ENCODE measurements around the gene PASK. TPM values are rescaled to one million over a fixed set of nuclear protein-coding genes. Genes with fewer than 3 reads are reported as not detected.

Gene PASK
- total RNA-seq, 4 donors from 2014 or later, result 4.1 to 8.1 (median 5.9) TPM

DNA sequence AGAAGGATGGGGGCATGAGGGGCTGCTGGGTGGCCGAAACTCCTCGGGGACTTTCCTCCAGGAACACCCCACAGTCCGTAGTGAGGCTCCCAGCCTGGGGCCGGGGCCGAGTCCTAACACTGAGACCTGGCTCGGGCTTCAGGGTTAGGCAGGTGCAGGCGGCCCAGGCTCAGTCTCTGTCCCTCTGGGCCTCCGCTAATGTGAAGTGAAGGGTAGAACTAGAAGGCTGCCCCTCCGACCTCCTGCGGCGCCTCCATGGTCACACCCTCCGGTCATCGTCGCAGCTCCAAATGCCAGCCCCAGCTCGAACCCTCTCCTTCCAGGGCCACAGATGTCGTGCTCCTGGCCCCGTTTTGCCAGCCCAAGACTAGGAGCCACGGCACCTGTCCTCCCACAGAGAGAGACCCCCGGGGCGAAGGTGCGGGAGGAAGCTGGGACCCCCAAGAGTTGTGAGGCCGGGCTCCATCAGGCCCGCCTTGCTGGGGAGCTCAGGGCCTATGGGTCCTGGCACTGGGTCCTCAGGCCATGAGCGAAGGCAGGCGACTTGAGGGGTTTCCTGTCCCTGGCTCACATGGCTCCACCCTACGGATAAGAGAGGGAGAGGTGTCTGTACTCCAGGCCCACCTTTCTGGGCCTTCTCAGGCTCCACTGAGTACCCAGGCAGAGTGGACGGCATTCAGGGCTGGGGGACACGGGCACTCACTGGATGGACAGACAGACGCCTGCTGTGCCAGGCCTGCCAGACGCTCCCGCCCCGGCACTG, 40.0 kb upstream of the PASK start:
- WGBS, 2 donors, result 87 to 92% methylated on average over 19 to 32 of the region's 32 CpGs
- no peak for DNase-seq (ENCODE audit: low spot score in 2 of 2)
- TF ChIP-seq, protein P1, sequence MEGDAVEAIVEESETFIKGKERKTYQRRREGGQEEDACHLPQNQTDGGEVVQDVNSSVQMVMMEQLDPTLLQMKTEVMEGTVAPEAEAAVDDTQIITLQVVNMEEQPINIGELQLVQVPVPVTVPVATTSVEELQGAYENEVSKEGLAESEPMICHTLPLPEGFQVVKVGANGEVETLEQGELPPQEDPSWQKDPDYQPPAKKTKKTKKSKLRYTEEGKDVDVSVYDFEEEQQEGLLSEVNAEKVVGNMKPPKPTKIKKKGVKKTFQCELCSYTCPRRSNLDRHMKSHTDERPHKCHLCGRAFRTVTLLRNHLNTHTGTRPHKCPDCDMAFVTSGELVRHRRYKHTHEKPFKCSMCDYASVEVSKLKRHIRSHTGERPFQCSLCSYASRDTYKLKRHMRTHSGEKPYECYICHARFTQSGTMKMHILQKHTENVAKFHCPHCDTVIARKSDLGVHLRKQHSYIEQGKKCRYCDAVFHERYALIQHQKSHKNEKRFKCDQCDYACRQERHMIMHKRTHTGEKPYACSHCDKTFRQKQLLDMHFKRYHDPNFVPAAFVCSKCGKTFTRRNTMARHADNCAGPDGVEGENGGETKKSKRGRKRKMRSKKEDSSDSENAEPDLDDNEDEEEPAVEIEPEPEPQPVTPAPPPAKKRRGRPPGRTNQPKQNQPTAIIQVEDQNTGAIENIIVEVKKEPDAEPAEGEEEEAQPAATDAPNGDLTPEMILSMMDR (IDR thresholded peaks at IDR 0.05), result no peak
- no peak for TF ChIP-seq EP300 (IDR thresholded peaks at IDR 0.05)
- no peak for TF ChIP-seq POLR2A (IDR thresholded peaks at IDR 0.05)
- H3K27ac ChIP-seq, result no peak overlapping the region
- H3K27me3 ChIP-seq, result no peaks in the 10 kb centered on the region
- no peak overlapping the region for H3K4me3 ChIP-seq
- H3K36me3 ChIP-seq, result peaks cover 0 to 6% (median 0%) of the 10 kb centered on the region in 3 donors
- no peaks in the 10 kb centered on the region for H3K4me1 ChIP-seq
- no peaks in the 10 kb centered on the region for H3K9me3 ChIP-seq

DNA sequence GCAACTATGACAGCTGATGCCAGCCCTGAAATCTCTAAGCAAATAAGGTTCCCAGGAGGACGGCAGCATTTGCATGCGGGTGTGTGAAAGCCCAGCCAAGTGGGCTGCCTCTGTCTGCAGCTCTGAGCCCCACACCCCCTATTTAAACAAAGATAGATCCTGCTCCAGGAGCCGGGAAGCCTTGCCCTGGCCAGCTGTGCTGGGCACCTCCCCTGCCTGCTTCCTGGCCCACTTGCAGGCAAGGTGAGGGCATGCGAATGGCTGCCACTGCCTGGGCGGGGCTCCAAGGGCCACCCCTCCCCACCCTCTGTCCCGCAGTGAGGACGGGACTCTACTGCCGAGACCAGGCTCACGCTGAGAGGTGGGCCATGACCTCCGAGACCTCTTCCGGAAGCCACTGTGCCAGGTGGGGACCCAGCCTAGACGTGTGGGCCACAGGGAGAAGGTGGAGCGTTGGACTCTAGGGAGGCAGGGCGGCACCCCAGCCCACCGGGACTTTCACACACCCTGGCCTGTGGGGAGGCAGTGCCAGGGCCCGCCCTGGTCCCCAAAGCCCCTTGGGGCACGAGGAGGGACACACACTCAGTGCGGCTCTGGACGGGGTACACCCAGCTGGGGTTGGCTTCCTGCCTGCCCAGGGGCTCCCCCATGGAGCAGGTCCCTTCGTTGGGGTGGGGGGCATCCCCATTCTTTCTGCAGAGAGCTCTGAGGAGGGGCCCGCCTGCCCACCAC, 39.3 kb upstream of the PASK start, which contains the start of gene ANO7:
ANO7 (plus strand) TSS at position 317 of the 732 bp plus-strand sequence. CDS start 1,387 bp downstream, outside the sequence.
- no peak for DNase-seq (ENCODE audit: low spot score in 2 of 2)
- no peaks in the 10 kb centered on the region for H3K27me3 ChIP-seq
- peaks cover 0 to 13% (median 0%) of the 10 kb centered on the region in 3 donors for H3K36me3 ChIP-seq
- no peaks in the 10 kb centered on the region for H3K9me3 ChIP-seq
- no peaks in the 10 kb centered on the region for H3K4me1 ChIP-seq
- H3K27ac ChIP-seq, result no peak within 1 kb of the TSS
- TF ChIP-seq POLR2A (IDR thresholded peaks at IDR 0.05) (no peak), EP300 (IDR thresholded peaks at IDR 0.05) (no peak)
- TF ChIP-seq, protein P1 (IDR thresholded peaks at IDR 0.05), result no peak
- no peak within 1 kb of the TSS for H3K4me3 ChIP-seq
- WGBS, 2 donors, result 40 to 65% methylated on average over 3 to 11 of the region's 21 CpGs

DNA sequence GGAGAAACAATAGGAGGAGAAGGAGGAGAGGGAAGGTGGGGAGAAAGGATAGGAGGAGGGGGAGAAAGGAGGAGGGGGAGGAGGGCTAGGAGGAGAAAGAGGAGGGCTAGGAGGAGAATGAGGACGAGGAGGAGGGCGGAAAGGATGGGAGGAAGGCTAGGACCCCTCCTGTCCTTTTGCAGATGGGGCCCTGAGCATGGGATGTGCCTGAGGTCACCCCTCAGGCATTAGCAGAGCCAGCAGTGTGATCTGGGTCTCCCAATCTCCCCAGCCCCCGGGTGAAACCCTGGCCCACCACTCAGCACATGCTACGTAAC, 38.6 kb upstream of the PASK start:
- DNase-seq (ENCODE audit: low spot score in 2 of 2), result no peak
- 40 to 53% methylated on average over 4 of the region's 4 CpGs for WGBS, 2 donors
- TF ChIP-seq EP300 (IDR thresholded peaks at IDR 0.05) (no peak), POLR2A (IDR thresholded peaks at IDR 0.05) (no peak)
- TF ChIP-seq, protein P1 (IDR thresholded peaks at IDR 0.05), result no peak
- peaks cover 0 to 20% (median 0%) of the 10 kb centered on the region in 3 donors for H3K36me3 ChIP-seq
- no peak overlapping the region for H3K27ac ChIP-seq
- H3K27me3 ChIP-seq, result no peaks in the 10 kb centered on the region
- no peak overlapping the region for H3K4me3 ChIP-seq
- no peaks in the 10 kb centered on the region for H3K4me1 ChIP-seq
- H3K9me3 ChIP-seq, result no peaks in the 10 kb centered on the region

DNA sequence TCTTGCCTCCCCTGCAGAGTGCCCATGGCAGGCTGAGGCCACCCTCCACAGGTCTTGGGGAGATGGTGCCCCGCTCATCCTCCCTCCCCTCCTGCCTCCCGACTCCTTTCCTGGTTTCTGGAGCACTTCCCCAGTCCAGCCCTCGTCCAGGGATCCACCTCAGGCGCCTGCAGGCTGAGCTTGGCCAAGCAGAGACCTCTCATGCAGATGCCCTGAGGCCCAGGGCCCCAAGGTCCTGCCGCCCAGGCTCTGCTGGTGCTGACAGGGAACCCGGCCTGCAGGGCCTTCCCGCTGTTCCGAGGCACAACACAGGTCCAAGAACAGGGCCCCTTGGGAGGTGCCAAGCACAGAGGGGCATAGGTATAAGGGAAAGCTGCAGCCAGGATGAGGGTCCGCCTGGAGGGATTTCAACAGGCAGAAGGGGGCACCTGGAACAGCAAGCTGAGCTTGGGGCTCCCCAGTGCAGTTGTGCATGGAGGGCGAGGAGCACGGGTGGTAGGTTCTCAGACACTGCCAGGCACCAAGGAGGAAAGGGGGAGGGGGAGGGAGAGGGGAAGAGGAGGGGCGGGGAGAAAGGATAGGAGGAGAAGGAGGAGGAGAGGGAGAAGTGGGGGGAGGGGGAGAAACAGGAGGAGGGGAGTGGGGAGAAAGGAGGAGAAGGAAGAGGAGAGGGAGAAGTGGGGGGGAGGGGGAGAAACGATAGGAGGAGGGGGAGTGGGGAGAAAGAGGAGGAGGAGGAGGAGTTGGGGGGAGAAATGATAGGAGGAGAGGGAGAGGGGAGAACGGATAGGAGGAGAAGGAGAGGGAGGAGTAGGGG, 38.0 kb upstream of the PASK start:
- H3K36me3 ChIP-seq, result peaks cover 0 to 25% (median 0%) of the 10 kb centered on the region in 3 donors

More for the DNA sequence above, 38.0 kb upstream of the PASK start:
- Histone ChIP-seq H3K27ac (no peak overlapping the region), H3K4me3 (no peak overlapping the region), H3K4me1 (no peaks in the 10 kb centered on the region), H3K27me3 (no peaks in the 10 kb centered on the region), H3K9me3 (no peaks in the 10 kb centered on the region)
- no peak for DNase-seq (ENCODE audit: low spot score in 2 of 2)
- WGBS, 2 donors, result 52 to 54% methylated on average over 13 to 14 of the region's 14 CpGs
- TF ChIP-seq POLR2A (IDR thresholded peaks at IDR 0.05) (no peak), EP300 (IDR thresholded peaks at IDR 0.05) (no peak)
- TF ChIP-seq, protein P1 (IDR thresholded peaks at IDR 0.05), result no peak

Measured in tibial nerve (tissue), 4 donors.